ENCODE results near the gene VWA2. TPM values are rescaled to one million over a fixed set of nuclear protein-coding genes. Genes with fewer than 3 reads are reported as not detected.

The VWA2 gene
- polyA plus RNA-seq, 1 donor from 2014 or later, result not detected

DNA sequence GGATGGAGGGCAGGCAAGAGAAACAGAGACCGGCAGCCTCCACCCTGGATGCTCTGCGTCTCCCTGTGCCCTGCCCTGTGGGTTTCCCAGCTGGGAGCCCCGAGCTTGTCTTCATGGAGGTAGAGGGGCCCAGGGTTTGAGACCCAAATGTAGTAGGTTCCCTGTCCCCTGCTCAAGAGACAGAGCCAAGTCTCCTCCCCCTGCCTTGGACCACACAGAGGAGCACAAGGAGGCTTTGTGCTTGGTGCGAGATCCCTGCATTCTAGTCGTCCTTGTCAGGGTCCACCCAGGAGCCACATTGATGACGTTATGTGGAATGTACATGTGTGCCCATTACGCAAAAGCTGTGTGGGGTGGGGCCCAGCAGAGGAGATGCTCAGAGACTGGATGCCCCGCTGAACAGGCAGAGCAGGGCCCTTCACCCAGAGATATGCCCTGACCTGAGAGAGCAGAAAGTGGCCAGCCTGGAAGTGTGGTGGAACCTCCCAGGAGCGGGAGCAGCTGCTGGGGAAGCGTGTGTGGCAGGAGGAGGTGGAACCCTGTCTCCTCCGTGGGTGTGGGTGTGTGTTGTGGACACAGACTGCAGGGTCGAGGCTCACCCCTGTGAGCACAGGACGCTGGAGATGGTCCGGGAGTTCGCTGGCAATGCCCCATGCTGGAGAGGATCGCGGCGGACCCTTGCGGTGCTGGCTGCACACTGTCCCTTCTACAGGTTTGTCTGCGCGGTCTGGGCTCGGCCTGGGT is 39.3 kb downstream of the VWA2 start:
- H3K27me3 ChIP-seq (ENCODE audit: insufficient read depth, low read depth, low read length), result no peaks in the 10 kb centered on the region
- no peaks in the 10 kb centered on the region for H3K9me3 ChIP-seq (ENCODE audit: low read length)
- H3K9ac ChIP-seq (ENCODE audit: low read length), result no peak overlapping the region
- no peak overlapping the region for H3K4me2 ChIP-seq (ENCODE audit: low read length)
- H2AFZ ChIP-seq (ENCODE audit: low read depth, low read length), result no peak overlapping the region
- H3K4me3 ChIP-seq (ENCODE audit: low read length), result no peak overlapping the region
- TF ChIP-seq EP300 (conservative IDR thresholded peaks at IDR 0.05; ENCODE audit: poor library complexity, severe bottlenecking) (no peak), MXI1 (conservative IDR thresholded peaks at IDR 0.05; ENCODE audit: poor library complexity, severe bottlenecking) (no peak), POLR2AphosphoS5 (IDR thresholded peaks at IDR 0.05) (no peak)
- TF ChIP-seq, protein P1, sequence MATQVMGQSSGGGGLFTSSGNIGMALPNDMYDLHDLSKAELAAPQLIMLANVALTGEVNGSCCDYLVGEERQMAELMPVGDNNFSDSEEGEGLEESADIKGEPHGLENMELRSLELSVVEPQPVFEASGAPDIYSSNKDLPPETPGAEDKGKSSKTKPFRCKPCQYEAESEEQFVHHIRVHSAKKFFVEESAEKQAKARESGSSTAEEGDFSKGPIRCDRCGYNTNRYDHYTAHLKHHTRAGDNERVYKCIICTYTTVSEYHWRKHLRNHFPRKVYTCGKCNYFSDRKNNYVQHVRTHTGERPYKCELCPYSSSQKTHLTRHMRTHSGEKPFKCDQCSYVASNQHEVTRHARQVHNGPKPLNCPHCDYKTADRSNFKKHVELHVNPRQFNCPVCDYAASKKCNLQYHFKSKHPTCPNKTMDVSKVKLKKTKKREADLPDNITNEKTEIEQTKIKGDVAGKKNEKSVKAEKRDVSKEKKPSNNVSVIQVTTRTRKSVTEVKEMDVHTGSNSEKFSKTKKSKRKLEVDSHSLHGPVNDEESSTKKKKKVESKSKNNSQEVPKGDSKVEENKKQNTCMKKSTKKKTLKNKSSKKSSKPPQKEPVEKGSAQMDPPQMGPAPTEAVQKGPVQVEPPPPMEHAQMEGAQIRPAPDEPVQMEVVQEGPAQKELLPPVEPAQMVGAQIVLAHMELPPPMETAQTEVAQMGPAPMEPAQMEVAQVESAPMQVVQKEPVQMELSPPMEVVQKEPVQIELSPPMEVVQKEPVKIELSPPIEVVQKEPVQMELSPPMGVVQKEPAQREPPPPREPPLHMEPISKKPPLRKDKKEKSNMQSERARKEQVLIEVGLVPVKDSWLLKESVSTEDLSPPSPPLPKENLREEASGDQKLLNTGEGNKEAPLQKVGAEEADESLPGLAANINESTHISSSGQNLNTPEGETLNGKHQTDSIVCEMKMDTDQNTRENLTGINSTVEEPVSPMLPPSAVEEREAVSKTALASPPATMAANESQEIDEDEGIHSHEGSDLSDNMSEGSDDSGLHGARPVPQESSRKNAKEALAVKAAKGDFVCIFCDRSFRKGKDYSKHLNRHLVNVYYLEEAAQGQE (IDR thresholded peaks at IDR 0.05; ENCODE audit: borderline replicate concordance), result no peak
- TF ChIP-seq, protein P2, sequence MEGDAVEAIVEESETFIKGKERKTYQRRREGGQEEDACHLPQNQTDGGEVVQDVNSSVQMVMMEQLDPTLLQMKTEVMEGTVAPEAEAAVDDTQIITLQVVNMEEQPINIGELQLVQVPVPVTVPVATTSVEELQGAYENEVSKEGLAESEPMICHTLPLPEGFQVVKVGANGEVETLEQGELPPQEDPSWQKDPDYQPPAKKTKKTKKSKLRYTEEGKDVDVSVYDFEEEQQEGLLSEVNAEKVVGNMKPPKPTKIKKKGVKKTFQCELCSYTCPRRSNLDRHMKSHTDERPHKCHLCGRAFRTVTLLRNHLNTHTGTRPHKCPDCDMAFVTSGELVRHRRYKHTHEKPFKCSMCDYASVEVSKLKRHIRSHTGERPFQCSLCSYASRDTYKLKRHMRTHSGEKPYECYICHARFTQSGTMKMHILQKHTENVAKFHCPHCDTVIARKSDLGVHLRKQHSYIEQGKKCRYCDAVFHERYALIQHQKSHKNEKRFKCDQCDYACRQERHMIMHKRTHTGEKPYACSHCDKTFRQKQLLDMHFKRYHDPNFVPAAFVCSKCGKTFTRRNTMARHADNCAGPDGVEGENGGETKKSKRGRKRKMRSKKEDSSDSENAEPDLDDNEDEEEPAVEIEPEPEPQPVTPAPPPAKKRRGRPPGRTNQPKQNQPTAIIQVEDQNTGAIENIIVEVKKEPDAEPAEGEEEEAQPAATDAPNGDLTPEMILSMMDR (IDR thresholded peaks at IDR 0.05; ENCODE audit: poor library complexity, severe bottlenecking), result no peak
- no peaks in the 10 kb centered on the region for H3K36me3 ChIP-seq (ENCODE audit: insufficient read depth, low read length)
- no peaks in the 10 kb centered on the region for H3F3A ChIP-seq (ENCODE audit: insufficient read depth, low read length, poor library complexity, severe bottlenecking)
- H4K20me1 ChIP-seq (ENCODE audit: insufficient read depth), result no peaks in the 10 kb centered on the region
- no peaks in the 10 kb centered on the region for H3K9me2 ChIP-seq (ENCODE audit: insufficient read depth, low read length)
- H3K79me2 ChIP-seq (replicated peaks; ENCODE audit: insufficient read depth, low read length), result no peaks in the 10 kb centered on the region
- H3K27ac ChIP-seq (ENCODE audit: low read length), result no peak overlapping the region

DNA sequence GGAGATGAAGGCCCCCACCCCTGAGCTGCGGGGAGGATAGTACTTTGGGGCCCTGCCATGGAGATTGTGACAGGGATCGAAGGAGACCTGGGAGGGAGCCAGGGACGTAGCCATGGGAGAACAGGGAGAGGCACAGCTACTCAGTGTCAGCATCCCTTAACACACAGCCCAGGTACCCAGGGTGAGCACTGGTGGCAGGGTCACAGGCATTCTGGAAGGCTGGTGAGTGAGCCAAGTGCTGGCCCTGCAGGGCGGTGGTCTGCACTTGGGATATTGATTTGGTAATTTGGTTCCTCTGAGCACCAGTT is 39.8 kb downstream of the VWA2 start:
- Histone ChIP-seq H3K9me3 (ENCODE audit: low read length) (no peaks in the 10 kb centered on the region), H4K20me1 (ENCODE audit: insufficient read depth) (no peaks in the 10 kb centered on the region), H3F3A (ENCODE audit: insufficient read depth, low read length, poor library complexity, severe bottlenecking) (no peaks in the 10 kb centered on the region), H2AFZ (ENCODE audit: low read depth, low read length) (no peak overlapping the region), H3K9me2 (ENCODE audit: insufficient read depth, low read length) (no peaks in the 10 kb centered on the region), H3K4me3 (ENCODE audit: low read length) (no peak overlapping the region), H3K36me3 (ENCODE audit: insufficient read depth, low read length) (no peaks in the 10 kb centered on the region), H3K27me3 (ENCODE audit: insufficient read depth, low read depth, low read length) (no peaks in the 10 kb centered on the region), H3K79me2 (replicated peaks; ENCODE audit: insufficient read depth, low read length) (no peaks in the 10 kb centered on the region), H3K27ac (ENCODE audit: low read length) (no peak overlapping the region), H3K9ac (ENCODE audit: low read length) (no peak overlapping the region), H3K4me2 (ENCODE audit: low read length) (no peak overlapping the region)
- TF ChIP-seq, protein P2 (IDR thresholded peaks at IDR 0.05; ENCODE audit: poor library complexity, severe bottlenecking), result no peak
- TF ChIP-seq EZH2 (IDR thresholded peaks at IDR 0.05; ENCODE audit: borderline replicate concordance, insufficient read depth, low read length, poor library complexity, severe bottlenecking), result no peak
- no peak for TF ChIP-seq MXI1 (conservative IDR thresholded peaks at IDR 0.05; ENCODE audit: poor library complexity, severe bottlenecking)
- TF ChIP-seq EP300 (conservative IDR thresholded peaks at IDR 0.05; ENCODE audit: poor library complexity, severe bottlenecking), result no peak
- TF ChIP-seq, protein P1 (IDR thresholded peaks at IDR 0.05; ENCODE audit: borderline replicate concordance), result no peak
- TF ChIP-seq TAF1 (IDR thresholded peaks at IDR 0.05; ENCODE audit: low read depth), result no peak
- no peak for TF ChIP-seq POLR2AphosphoS5 (IDR thresholded peaks at IDR 0.05)
- TF ChIP-seq RAD21 (conservative IDR thresholded peaks at IDR 0.05), result no peak
- TF ChIP-seq SMC3 (conservative IDR thresholded peaks at IDR 0.05; ENCODE audit: poor library complexity), result no peak

Measured in neural cell (in vitro differentiated cells).